Loucy (cell line): ENCODE data around the gene ZRANB1.

Experiments used
- H2AFZ ChIP-seq: fragments of 200-600 bp; sonication (generic); 2 replicates; pipeline ENCODE4 v1.6.0; 2016; ENCODE audit warnings: antibody characterized with exemption, mild to moderate bottlenecking, low read length, moderate library complexity
- H3F3A ChIP-seq: fragments of 200-600 bp; 2 replicates; pipeline ENCODE4 v1.6.0; 2016; ENCODE audit warnings: antibody characterized with exemption, low read depth, mild to moderate bottlenecking
- H3K27me3 ChIP-seq: fragments of 200-600 bp; sonication (generic); 2 replicates; pipeline ENCODE4 v1.6.1; 2014; ENCODE audit warnings: low read length, mild to moderate bottlenecking; ENCODE audit not compliant: insufficient read depth, poor library complexity, severe bottlenecking
- H3K36me3 ChIP-seq: fragments of 200-600 bp; sonication (generic); 2 replicates; pipeline ENCODE4 v1.6.1; 2016; ENCODE audit warnings: low read length; ENCODE audit not compliant: insufficient read depth
- H3K4me1 ChIP-seq: fragments of 200-600 bp; sonication (generic); 2 replicates; pipeline ENCODE4 v1.5.1; 2014; ENCODE audit warnings: low read length, mild to moderate bottlenecking; ENCODE audit not compliant: insufficient read depth, poor library complexity, severe bottlenecking
- H3K4me2 ChIP-seq: fragments of 200-600 bp; sonication (generic); 2 replicates; pipeline ENCODE4 v1.6.0; 2014; ENCODE audit warnings: antibody characterized with exemption, low read length, low read depth, mild to moderate bottlenecking; ENCODE audit not compliant: poor library complexity, severe bottlenecking
- H3K4me3 ChIP-seq: fragments of 200-600 bp; sonication (generic); 2 replicates; pipeline ENCODE4 v1.5.1; 2014; ENCODE audit warnings: low read length, mild to moderate bottlenecking, mixed read lengths; ENCODE audit not compliant: poor library complexity, severe bottlenecking
- H3K79me2 ChIP-seq: fragments of 200-600 bp; sonication (generic); 2 replicates; pipeline ENCODE4 v1.6.1; 2014; ENCODE audit warnings: low read length; ENCODE audit not compliant: insufficient read depth
- H3K9ac ChIP-seq: fragments of 200-600 bp; sonication (generic); 2 replicates; pipeline ENCODE4 v1.6.0; 2014; ENCODE audit warnings: mild to moderate bottlenecking, low read depth, low read length, moderate library complexity; ENCODE audit not compliant: poor library complexity, severe bottlenecking
- H3K9me2 ChIP-seq: fragments of 200-600 bp; sonication (generic); replicated peaks from 2 replicates; pipeline ENCODE4 v1.6.1; 2016; ENCODE audit warnings: low read depth, low read length, mixed read lengths
- H3K9me3 ChIP-seq: fragments of 200-600 bp; sonication (generic); 2 replicates; pipeline ENCODE4 v1.6.1; 2014; ENCODE audit warnings: mild to moderate bottlenecking, antibody characterized with exemption, low read length, low read depth; ENCODE audit not compliant: insufficient read depth
- H4K20me1 ChIP-seq: fragments of 200-600 bp; sonication (generic); 2 replicates; pipeline ENCODE4 v1.6.0; 2014; ENCODE audit warnings: antibody characterized with exemption, low read length, mild to moderate bottlenecking; ENCODE audit not compliant: insufficient read depth, poor library complexity, severe bottlenecking
- EZH2phosphoT487 ChIP-seq: fragments of 200-600 bp; IDR thresholded peaks from 2 replicates; pipeline ENCODE4 v1.6.1; 2018; ENCODE audit warnings: antibody characterized with exemption, mild to moderate bottlenecking, moderate library complexity, borderline replicate concordance
- TF ChIP-seq, protein P1 (sequence below): fragments of 200-600 bp; sonication (generic); conservative IDR thresholded peaks from 2 replicates; pipeline ENCODE4 v1.5.1; 2014; ENCODE audit warnings: mild to moderate bottlenecking, antibody characterized with exemption, low read length

The ZRANB1 gene

GRCh38 chr10:125002423-125003145, 60.7 kb downstream of the ZRANB1 start:
- H3K9ac ChIP-seq: no peak overlapping the region
- H3K36me3 ChIP-seq: no peaks in the 10 kb centered on the region
- H3K9me2 ChIP-seq: no peaks in the 10 kb centered on the region
- no peaks in the 10 kb centered on the region for H3K27me3 ChIP-seq
- H3K9me3 ChIP-seq: no peaks in the 10 kb centered on the region
- H3K4me3 ChIP-seq: no peak overlapping the region
- TF ChIP-seq, protein P1, sequence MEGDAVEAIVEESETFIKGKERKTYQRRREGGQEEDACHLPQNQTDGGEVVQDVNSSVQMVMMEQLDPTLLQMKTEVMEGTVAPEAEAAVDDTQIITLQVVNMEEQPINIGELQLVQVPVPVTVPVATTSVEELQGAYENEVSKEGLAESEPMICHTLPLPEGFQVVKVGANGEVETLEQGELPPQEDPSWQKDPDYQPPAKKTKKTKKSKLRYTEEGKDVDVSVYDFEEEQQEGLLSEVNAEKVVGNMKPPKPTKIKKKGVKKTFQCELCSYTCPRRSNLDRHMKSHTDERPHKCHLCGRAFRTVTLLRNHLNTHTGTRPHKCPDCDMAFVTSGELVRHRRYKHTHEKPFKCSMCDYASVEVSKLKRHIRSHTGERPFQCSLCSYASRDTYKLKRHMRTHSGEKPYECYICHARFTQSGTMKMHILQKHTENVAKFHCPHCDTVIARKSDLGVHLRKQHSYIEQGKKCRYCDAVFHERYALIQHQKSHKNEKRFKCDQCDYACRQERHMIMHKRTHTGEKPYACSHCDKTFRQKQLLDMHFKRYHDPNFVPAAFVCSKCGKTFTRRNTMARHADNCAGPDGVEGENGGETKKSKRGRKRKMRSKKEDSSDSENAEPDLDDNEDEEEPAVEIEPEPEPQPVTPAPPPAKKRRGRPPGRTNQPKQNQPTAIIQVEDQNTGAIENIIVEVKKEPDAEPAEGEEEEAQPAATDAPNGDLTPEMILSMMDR: no peak
- TF ChIP-seq EZH2phosphoT487: no peak
- H3K4me1 ChIP-seq: peaks cover 3% of the 10 kb centered on the region
- no peaks in the 10 kb centered on the region for H3F3A ChIP-seq
- no peak overlapping the region for H3K4me2 ChIP-seq
- H2AFZ ChIP-seq: no peak overlapping the region
- H3K79me2 ChIP-seq: no peaks in the 10 kb centered on the region
- no peaks in the 10 kb centered on the region for H4K20me1 ChIP-seq

- no peaks in the 10 kb centered on the region for H3K36me3 ChIP-seq
- H3K9me2 ChIP-seq: no peaks in the 10 kb centered on the region
- H2AFZ ChIP-seq: no peak overlapping the region
- peaks cover 3% of the 10 kb centered on the region for H3K4me1 ChIP-seq
- no peaks in the 10 kb centered on the region for H3K79me2 ChIP-seq
- TF ChIP-seq, protein P1: no peak
- no peak for TF ChIP-seq EZH2phosphoT487
- H3K4me2 ChIP-seq: no peak overlapping the region
- no peaks in the 10 kb centered on the region for H3F3A ChIP-seq
- no peak overlapping the region for H3K4me3 ChIP-seq
- no peaks in the 10 kb centered on the region for H3K9me3 ChIP-seq
- no peaks in the 10 kb centered on the region for H4K20me1 ChIP-seq
- H3K9ac ChIP-seq: no peak overlapping the region
- H3K27me3 ChIP-seq: no peaks in the 10 kb centered on the region
Measured at GRCh38 chr10:125003146-125003900, 61.4 kb downstream of the ZRANB1 start.

GRCh38 chr10:125003901-125004467, 62.1 kb downstream of the ZRANB1 start:
- H3K9me3 ChIP-seq: no peaks in the 10 kb centered on the region
- H3K36me3 ChIP-seq: no peaks in the 10 kb centered on the region
- H2AFZ ChIP-seq: no peak overlapping the region
- no peaks in the 10 kb centered on the region for H3K79me2 ChIP-seq
- TF ChIP-seq EZH2phosphoT487: no peak
- TF ChIP-seq, protein P1: no peak
- no peak overlapping the region for H3K4me2 ChIP-seq
- H3K4me1 ChIP-seq: peaks cover 3% of the 10 kb centered on the region
- H3K27me3 ChIP-seq: no peaks in the 10 kb centered on the region
- no peaks in the 10 kb centered on the region for H3F3A ChIP-seq
- H3K9ac ChIP-seq: no peak overlapping the region
- H3K9me2 ChIP-seq: no peaks in the 10 kb centered on the region
- H4K20me1 ChIP-seq: no peaks in the 10 kb centered on the region
- no peak overlapping the region for H3K4me3 ChIP-seq
